NT2/D1 (cell line): ENCODE measurements around the gene TBC1D4.

ENCODE experiments used
- DNase-seq: peaks from one replicate; pipeline ENCODE4 v3.0.0-alpha.2; 2011; ENCODE audit warnings: low read depth, low spot score
- H3K27me3 ChIP-seq: 2 replicates; pipeline ENCODE4 v1.6.0; 2011; ENCODE audit warnings: mild to moderate bottlenecking; ENCODE audit not compliant: insufficient read length, insufficient read depth
- H3K36me3 ChIP-seq: 2 replicates; pipeline ENCODE4 v1.6.1; 2011; ENCODE audit warnings: mild to moderate bottlenecking, low read length, mixed read lengths; ENCODE audit not compliant: insufficient read depth, insufficient read length
- H3K4me1 ChIP-seq: 2 replicates; pipeline ENCODE4 v1.5.1; 2011; ENCODE audit not compliant: insufficient read depth, insufficient read length
- H3K4me3 ChIP-seq: 2 replicates; pipeline ENCODE4 v1.5.1; 2011; ENCODE audit warnings: low read depth; ENCODE audit not compliant: insufficient read length
- H3K9ac ChIP-seq: 2 replicates; pipeline ENCODE4 v1.6.0; 2011; ENCODE audit warnings: low read depth; ENCODE audit not compliant: insufficient read length
- H3K9me3 ChIP-seq: 2 replicates; pipeline ENCODE4 v1.5.1; 2011; ENCODE audit warnings: mild to moderate bottlenecking, low read length; ENCODE audit not compliant: insufficient read depth
- SUZ12 ChIP-seq: IDR thresholded peaks from 2 replicates; pipeline ENCODE4 v1.6.1; 2011; ENCODE audit not compliant: insufficient read length, insufficient read depth; ENCODE audit errors: extremely low read depth
- YY1 ChIP-seq: IDR thresholded peaks from 2 replicates; pipeline ENCODE4 v1.6.1; 2011; ENCODE audit not compliant: insufficient read length, insufficient read depth
- ZNF274 ChIP-seq: IDR thresholded peaks from 2 replicates; pipeline ENCODE4 v1.6.1; 2011; ENCODE audit warnings: mild to moderate bottlenecking, low read depth, low read length

TBC1D4 gene

GRCh38 chr13:75334634-75335447, 147.1 kb downstream of the TBC1D4 start:
- TF ChIP-seq YY1: no peak
- TF ChIP-seq ZNF274: no peak
- no peak for TF ChIP-seq SUZ12
- no peak for DNase-seq
- Histone ChIP-seq H3K27me3 (no peaks in the 10 kb centered on the region), H3K4me3 (no peak overlapping the region), H3K9me3 (no peaks in the 10 kb centered on the region), H3K9ac (no peak overlapping the region), H3K36me3 (peaks cover 5% of the 10 kb centered on the region), H3K4me1 (no peaks in the 10 kb centered on the region)

- TF ChIP-seq ZNF274 (no peak), SUZ12 (no peak), YY1 (no peak)
- no peaks in the 10 kb centered on the region for H3K4me1 ChIP-seq
- H3K4me3 ChIP-seq: no peak overlapping the region
These were observed 148.9 kb downstream of the TBC1D4 start for GRCh38 chr13:75333103-75333502.

GRCh38 chr13:75331792-75332349, 150.1 kb downstream of the TBC1D4 start:
- H3K9me3 ChIP-seq: no peaks in the 10 kb centered on the region
- peaks cover 5% of the 10 kb centered on the region for H3K36me3 ChIP-seq
- TF ChIP-seq SUZ12 (no peak), ZNF274 (no peak), YY1 (no peak)
- H3K4me3 ChIP-seq: no peak overlapping the region
- H3K4me1 ChIP-seq: no peaks in the 10 kb centered on the region
- no peak for DNase-seq
- no peak overlapping the region for H3K9ac ChIP-seq
- no peaks in the 10 kb centered on the region for H3K27me3 ChIP-seq

More at GRCh38 chr13:75333103-75333502, 148.9 kb downstream of the TBC1D4 start:
- peaks cover 5% of the 10 kb centered on the region for H3K36me3 ChIP-seq
- no peaks in the 10 kb centered on the region for H3K9me3 ChIP-seq
- no peak overlapping the region for H3K9ac ChIP-seq
- no peak for DNase-seq
- no peaks in the 10 kb centered on the region for H3K27me3 ChIP-seq

GRCh38 chr13:75330770-75331169, 151.2 kb downstream of the TBC1D4 start:
- no peak for DNase-seq
- TF ChIP-seq ZNF274 (no peak), SUZ12 (no peak), YY1 (no peak)
- Histone ChIP-seq H3K9me3 (no peaks in the 10 kb centered on the region), H3K36me3 (peaks cover 10% of the 10 kb centered on the region), H3K4me1 (no peaks in the 10 kb centered on the region), H3K27me3 (no peaks in the 10 kb centered on the region), H3K9ac (no peak overlapping the region), H3K4me3 (no peak overlapping the region)

DNA sequence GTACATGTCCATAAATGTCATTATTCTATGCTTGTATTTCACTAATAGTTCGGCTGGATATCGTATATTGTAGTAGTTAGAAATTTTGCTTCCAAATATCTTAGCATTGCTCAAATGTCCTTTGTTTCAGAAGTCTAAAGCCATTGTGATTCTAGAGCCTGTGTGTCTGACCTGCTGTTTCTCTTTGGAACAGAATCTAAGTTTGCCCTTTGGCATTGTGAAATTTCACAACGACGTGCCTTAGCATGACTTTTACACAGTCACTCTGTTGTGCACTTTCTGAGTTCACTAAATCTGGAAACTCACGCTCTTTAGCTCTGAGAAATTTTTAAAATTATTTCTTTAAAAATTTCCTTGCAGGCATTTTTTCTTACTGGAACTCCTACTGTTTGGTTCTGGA, 152.2 kb downstream of the TBC1D4 start:
- H3K9ac ChIP-seq: no peak overlapping the region
- no peak overlapping the region for H3K4me3 ChIP-seq
- no peaks in the 10 kb centered on the region for H3K9me3 ChIP-seq
- peaks cover 6% of the 10 kb centered on the region for H3K36me3 ChIP-seq
- H3K4me1 ChIP-seq: no peaks in the 10 kb centered on the region
- TF ChIP-seq ZNF274: no peak
- no peak for TF ChIP-seq SUZ12
- no peak for TF ChIP-seq YY1
- H3K27me3 ChIP-seq: no peaks in the 10 kb centered on the region
- no peak for DNase-seq

GRCh38 chr13:75329097-75329496, 152.9 kb downstream of the TBC1D4 start:
- TF ChIP-seq ZNF274: no peak
- TF ChIP-seq YY1: no peak
- no peak for TF ChIP-seq SUZ12
- Histone ChIP-seq H3K9ac (no peak overlapping the region), H3K4me3 (no peak overlapping the region), H3K4me1 (no peaks in the 10 kb centered on the region), H3K9me3 (no peaks in the 10 kb centered on the region), H3K27me3 (no peaks in the 10 kb centered on the region), H3K36me3 (peaks cover 6% of the 10 kb centered on the region)
- DNase-seq: no peak

- H3K4me3 ChIP-seq: no peak overlapping the region
- no peaks in the 10 kb centered on the region for H3K9me3 ChIP-seq
- H3K4me1 ChIP-seq: no peaks in the 10 kb centered on the region
- no peak overlapping the region for H3K9ac ChIP-seq
- peaks cover 6% of the 10 kb centered on the region for H3K36me3 ChIP-seq
- no peak for DNase-seq
- no peaks in the 10 kb centered on the region for H3K27me3 ChIP-seq
- TF ChIP-seq SUZ12 (no peak), YY1 (no peak), ZNF274 (no peak)
These were observed 154.8 kb downstream of the TBC1D4 start for GRCh38 chr13:75327135-75327510.
